Stimulated activated CD8-positive, alpha-beta memory T cell treated with anti-CD3 and anti-CD28 coated beads, Interleukin-4, amount 100 ng/mL, for 1 hour (primary cell): ENCODE results near the gene SACS.
"Not testable (repeated sequence)": the region's sequence is repeated elsewhere in the genome, so short reads cannot be mapped to it uniquely, and the experiment has no call there.

Experiments
- DNase-seq, 2 donors: peaks; one replicate each; pipeline ENCODE4 v3.0.0-alpha.2; 2020; ENCODE audit warnings: low read depth in 2 of 2, low spot score in 1 of 2

Gene SACS

GRCh38 chr13:23456437-23457210 is 23.1 kb upstream of the SACS start:
- no peak for DNase-seq

GRCh38 chr13:23455401-23456185 is 22.1 kb upstream of the SACS start:
- DNase-seq, result no peak

DNA sequence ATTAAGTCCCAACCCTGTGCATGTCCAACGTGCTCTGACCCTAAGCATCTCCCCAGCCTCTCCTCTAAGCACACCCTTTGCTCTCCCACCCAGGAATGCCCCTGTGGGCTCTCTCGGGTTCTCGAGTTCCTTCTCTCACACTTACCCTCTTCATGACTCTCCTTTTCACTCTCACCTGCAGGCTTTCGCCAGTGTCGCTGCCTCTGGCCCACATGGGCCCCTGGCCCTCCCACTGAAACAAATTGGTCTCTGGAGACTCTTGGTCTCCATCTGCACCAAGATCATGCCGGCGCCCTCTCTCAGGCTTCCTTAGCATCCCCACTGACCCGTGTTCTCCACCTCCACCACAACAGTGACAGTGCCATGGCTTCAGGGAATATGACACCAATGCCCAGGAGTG is 19.6 kb upstream of the SACS start:
- no peak for DNase-seq

DNA sequence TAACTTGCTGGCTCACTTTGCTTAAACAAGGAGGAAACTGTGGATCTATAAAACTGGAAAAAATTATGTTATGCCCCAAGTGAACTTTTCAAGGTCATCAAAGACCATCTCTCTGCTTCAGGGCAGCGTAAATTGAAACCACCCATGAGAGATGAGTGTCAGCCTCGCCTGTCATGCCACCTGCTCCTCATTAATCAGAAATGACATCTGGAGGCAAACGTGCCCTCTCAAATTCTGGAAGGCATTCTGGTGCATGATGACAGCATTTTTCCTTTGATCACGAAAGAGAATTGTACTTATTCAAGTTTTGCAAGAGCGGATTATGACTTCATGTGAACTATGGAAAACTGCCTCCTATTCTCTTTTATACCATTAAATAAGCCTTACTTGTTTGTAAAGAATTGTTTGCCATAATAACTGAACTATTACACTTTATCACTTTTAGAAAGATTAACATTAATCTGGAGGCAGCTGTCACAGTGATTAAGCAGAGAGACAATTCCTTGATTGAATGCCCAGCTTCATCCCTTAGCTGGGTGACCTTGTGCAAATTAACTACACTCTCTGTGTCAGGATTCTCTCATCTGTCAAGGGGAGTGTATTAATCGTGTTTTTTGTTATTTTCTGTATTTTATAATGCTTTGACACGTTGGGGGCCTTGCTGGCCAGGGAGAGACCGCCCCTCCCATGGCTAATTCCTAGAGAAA is 17.0 kb upstream of the SACS start:
- no peak for DNase-seq

- no peak for DNase-seq
Measured at GRCh38 chr13:23449398-23450162, 16.1 kb upstream of the SACS start.

DNA sequence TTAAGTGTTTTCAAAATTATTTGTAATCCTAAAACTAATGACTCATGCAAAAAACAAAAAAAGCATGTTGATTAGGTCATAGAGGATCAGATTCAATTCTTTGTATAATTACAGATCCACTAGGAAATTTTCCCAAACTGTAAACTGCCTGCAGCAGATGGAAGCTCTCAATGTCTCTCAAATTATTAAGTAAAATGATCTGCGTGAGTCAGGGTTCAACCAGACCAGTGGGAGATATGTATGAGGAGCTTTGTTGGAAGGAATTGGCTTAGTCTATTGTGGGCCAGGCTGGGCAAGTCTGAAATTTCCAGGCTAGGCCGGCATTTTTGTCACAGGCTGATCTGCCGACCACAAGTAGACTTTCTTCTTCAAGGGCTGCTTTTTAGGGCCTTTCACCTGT is 14.4 kb upstream of the SACS start:
- DNase-seq, result no peak

DNA sequence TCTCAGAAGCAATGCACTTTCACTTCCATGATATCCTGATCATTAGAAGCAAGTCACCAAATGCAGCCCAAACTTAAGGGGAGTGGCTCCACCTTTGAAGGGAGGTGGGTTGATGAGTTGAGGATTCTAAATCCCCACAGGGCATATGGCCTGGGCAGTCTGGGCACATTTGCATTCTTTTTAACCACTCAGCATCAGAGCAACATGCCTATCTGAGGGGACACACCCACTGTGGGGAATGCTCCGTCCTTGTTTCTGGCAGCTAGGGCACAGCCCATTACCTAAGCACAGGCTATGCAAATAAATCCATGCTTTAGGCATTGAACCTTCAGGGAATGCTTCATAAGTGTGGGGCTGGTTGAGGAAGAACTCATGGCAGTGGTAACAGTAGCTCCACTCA is 12.3 kb upstream of the SACS start:
- no peak for DNase-seq

GRCh38 chr13:23443878-23444277 is 10.4 kb upstream of the SACS start:
- no peak for DNase-seq

DNA sequence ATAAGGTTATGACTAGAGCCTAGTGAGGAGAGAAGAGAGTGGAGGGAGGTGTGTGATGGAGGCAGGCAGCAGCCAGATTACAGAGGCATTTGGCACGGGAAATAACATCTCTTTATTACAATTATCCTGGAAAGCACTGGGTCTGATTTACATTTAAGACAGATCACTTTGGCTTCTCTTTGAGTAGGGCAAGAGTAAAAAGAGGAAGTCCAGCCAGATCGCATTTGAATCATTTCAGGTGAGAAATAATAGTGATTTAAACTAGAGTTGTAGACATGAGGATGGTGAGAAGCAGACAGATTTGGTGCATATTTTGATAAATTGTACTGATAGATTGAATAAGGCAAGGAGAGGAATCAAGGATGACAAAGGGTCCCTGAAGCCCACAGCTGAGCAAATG is 9.6 kb upstream of the SACS start:
- no peak for DNase-seq

- DNase-seq, result no peak
Measured at GRCh38 chr13:23440821-23441618, 7.5 kb upstream of the SACS start.

DNA sequence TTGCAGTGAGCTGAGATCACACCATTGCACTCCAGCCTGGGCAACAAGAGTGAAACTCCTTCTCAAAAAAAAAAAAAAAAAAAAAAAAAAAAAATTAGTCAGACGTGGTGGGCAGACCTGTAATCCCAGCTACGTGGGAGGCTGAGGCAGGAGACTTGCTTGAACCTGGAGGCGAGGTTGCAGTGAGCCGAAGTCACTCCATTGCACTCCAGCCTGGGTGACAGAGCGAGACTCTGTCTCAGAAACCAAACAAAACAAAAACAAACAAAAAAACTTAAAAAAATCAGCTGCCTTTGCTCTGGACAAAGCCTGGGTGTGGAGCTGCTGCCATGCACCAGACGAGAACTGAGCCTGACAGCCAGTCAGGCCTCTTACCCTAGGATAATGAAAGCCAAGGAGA is 6.8 kb upstream of the SACS start:
- DNase-seq, result not testable (repeated sequence)

GRCh38 chr13:23437916-23438315 is 4.4 kb upstream of the SACS start:
- no peak for DNase-seq

GRCh38 chr13:23436680-23437079 is 3.2 kb upstream of the SACS start:
- DNase-seq, result no peak

DNA sequence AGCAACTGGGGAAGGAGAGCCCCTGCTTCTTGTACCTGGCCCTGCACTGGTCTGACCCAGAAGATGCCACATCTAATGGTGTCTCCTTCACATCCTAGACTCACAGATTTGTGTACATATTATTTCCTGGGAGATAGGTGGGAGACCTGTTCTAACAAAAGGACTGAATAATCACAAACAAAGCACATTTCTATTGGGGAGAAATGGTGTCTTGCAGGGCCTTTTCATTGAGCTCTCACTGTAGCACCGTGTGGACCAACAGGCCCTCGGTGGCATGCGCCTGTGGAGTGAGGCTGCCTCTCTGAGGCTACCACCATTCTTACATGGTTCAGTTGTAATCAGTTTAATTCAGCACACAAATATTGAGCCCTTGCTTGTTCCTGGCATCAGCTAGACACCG is 989 bp upstream of the SACS start:
- DNase-seq, result no peak

- no peak for DNase-seq
Measured at GRCh38 chr13:23432626-23433025, 876 bp downstream of the SACS start.

- no peak for DNase-seq
Measured at GRCh38 chr13:23430664-23431063, 2.8 kb downstream of the SACS start.

DNA sequence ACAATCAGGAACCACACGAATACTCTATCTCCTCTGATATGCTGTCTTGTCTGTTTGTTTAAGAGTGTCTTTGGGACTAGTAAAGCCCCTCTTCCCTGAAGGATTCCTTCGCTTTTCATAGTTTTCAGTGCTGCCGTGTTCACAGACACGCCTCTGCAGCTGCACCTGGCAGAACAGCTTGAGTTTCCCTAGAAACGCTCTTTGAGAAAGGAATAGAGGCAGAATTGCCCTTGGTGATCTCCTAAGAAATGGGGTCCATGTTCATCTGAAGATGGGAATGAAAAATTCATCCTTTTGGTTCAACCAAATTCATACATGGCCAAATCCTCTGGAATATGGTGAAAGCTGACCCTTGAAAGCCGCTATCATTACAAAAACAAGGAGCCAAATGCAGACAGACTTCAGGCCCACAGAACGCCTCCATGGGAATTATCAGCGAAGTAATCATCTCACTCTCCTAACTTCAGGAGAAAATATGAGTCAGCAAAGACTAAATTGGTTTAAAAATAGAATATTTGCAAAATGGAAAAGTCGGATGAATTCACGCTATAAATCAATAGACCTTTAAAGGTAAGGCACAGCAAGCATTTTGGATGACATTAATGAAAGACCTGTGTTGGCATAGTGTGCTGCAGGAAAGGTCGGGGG is 5.5 kb downstream of the SACS start:
- no peak for DNase-seq

DNA sequence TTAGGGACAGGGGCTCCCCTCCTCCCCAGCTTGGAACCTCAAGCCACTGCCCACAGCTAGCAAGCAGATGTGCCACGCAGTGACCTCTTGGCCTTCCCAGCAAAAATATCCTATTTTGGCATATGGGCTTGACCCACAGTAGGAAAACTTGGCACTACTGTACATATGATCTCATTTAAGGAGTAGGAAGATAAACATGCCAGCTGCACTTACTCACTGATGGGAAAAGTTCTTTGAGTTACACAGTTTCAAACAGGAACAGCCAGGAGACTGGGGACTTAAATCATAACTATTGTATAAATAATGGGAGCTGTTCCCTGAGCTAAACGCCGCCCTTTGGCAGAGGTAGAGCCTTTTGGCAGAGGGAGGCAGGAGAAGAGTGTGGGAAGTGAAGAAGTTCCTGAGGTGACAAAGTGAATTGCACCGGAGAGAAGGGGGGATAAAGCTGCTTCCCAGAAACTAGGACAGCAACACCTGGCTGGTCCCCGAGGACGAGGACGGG is 6.1 kb downstream of the SACS start:
- no peak for DNase-seq

- no peak for DNase-seq
Measured at GRCh38 chr13:23421596-23421995, 11.9 kb downstream of the SACS start.
